SK-N-SH treated with all-trans-retinoic acid at 6 μM for 48 hours (cell line): ENCODE data around the gene U2AF2.

Experiments used
- ATAC-seq: fragments of 200-7000 bp; cut with Tn5 transposase; 3 replicates; pipeline ENCODE4 v1.9.1; 2020; ENCODE audit warnings: mild to moderate bottlenecking, moderate library complexity
- ARNTL ChIP-seq: fragments of 450-650 bp; formaldehyde crosslinking; IDR thresholded peaks from 2 replicates; pipeline ENCODE4 v1.5.0; 2020; ENCODE audit warnings: low read depth, mild to moderate bottlenecking, moderate library complexity, borderline replicate concordance
- BACH2 ChIP-seq: fragments of 250-450 bp; sonication (Bioruptor Pico); IDR thresholded peaks from 2 replicates; pipeline ENCODE4 v1.9.0; 2021; ENCODE audit warnings: mild to moderate bottlenecking, borderline replicate concordance
- CREB5 ChIP-seq: fragments of 250-450 bp; sonication (Bioruptor Pico); IDR thresholded peaks from 2 replicates; pipeline ENCODE4 v1.5.1; 2020; ENCODE audit warnings: low read depth, mild to moderate bottlenecking, moderate library complexity
- CSDC2 ChIP-seq: fragments of 250-450 bp; sonication (Bioruptor Pico); IDR thresholded peaks from 2 replicates; pipeline ENCODE4 v1.5.0; 2020; ENCODE audit warnings: mild to moderate bottlenecking, moderate library complexity
- CSRNP3 ChIP-seq: fragments of 250-450 bp; sonication (Bioruptor Pico); IDR thresholded peaks from 2 replicates; pipeline ENCODE4 v1.5.1; 2021; ENCODE audit warnings: mild to moderate bottlenecking, moderate library complexity
- ESRRG ChIP-seq: fragments of 250-450 bp; sonication (Bioruptor Pico); IDR thresholded peaks from 2 replicates; pipeline ENCODE4 v1.6.1; 2021; ENCODE audit warnings: mild to moderate bottlenecking
- GLIS3 ChIP-seq: fragments of 250-450 bp; sonication (Bioruptor Pico); IDR thresholded peaks from 2 replicates; pipeline ENCODE4 v1.5.0; 2020; ENCODE audit warnings: mild to moderate bottlenecking, moderate library complexity
- ISL1 ChIP-seq: fragments of 250-450 bp; sonication (Bioruptor Pico); IDR thresholded peaks from 2 replicates; pipeline ENCODE4 v2.1.2; 2022; ENCODE audit warnings: mild to moderate bottlenecking, moderate library complexity
- OSR1 ChIP-seq: fragments of 250-450 bp; sonication (Bioruptor Pico); IDR thresholded peaks from 2 replicates; pipeline ENCODE4 v1.8.0; 2022; ENCODE audit warnings: moderate library complexity, mild to moderate bottlenecking, inconsistent platforms
- PATZ1 ChIP-seq: fragments of 250-450 bp; sonication (Bioruptor Pico); IDR thresholded peaks from 2 replicates; pipeline ENCODE4 v1.8.0; 2020; ENCODE audit warnings: mild to moderate bottlenecking, moderate library complexity, borderline replicate concordance
- PPARA ChIP-seq: fragments of 250-450 bp; sonication (Bioruptor Pico); IDR thresholded peaks from 2 replicates; pipeline ENCODE4 v1.5.0; 2020; ENCODE audit warnings: mild to moderate bottlenecking, borderline replicate concordance
- RARB ChIP-seq: fragments of 250-450 bp; sonication (Bioruptor Pico); IDR thresholded peaks from 2 replicates; pipeline ENCODE4 v1.8.0; 2021; ENCODE audit warnings: mild to moderate bottlenecking, moderate library complexity
- SNAI2 ChIP-seq: fragments of 250-450 bp; sonication (Bioruptor Pico); IDR thresholded peaks from 2 replicates; pipeline ENCODE4 v1.5.0; 2020; ENCODE audit warnings: mild to moderate bottlenecking, moderate library complexity
- TCF4 ChIP-seq: fragments of 250-450 bp; sonication (Bioruptor Pico); IDR thresholded peaks from 2 replicates; pipeline ENCODE4 v1.8.0; 2021; ENCODE audit warnings: mild to moderate bottlenecking, moderate library complexity, borderline replicate concordance
- TOX ChIP-seq: fragments of 250-450 bp; sonication (Bioruptor Pico); IDR thresholded peaks from 2 replicates; pipeline ENCODE4 v1.8.0; 2021; ENCODE audit warnings: mild to moderate bottlenecking, moderate library complexity, borderline replicate concordance
- ZC3H10 ChIP-seq: fragments of 250-450 bp; sonication (Bioruptor Pico); IDR thresholded peaks from 2 replicates; pipeline ENCODE4 v1.5.1; 2021; ENCODE audit warnings: mild to moderate bottlenecking, moderate library complexity
- ZFP3 ChIP-seq: fragments of 250-450 bp; sonication (Bioruptor Pico); IDR thresholded peaks from 2 replicates; pipeline ENCODE4 v1.5.0; 2020; ENCODE audit warnings: mild to moderate bottlenecking, moderate library complexity
- ZFP30 ChIP-seq: fragments of 450-650 bp; formaldehyde crosslinking; IDR thresholded peaks from 2 replicates; pipeline ENCODE4 v1.5.0; 2022; ENCODE audit warnings: mild to moderate bottlenecking, moderate library complexity
- ZNF565 ChIP-seq: fragments of 450-650 bp; formaldehyde crosslinking; conservative IDR thresholded peaks from 2 replicates; pipeline ENCODE4 v1.5.0; 2020; ENCODE audit warnings: low read depth, mild to moderate bottlenecking, moderate library complexity
- ZNF70 ChIP-seq: fragments of 450-650 bp; formaldehyde crosslinking; IDR thresholded peaks from 2 replicates; pipeline ENCODE4 v1.5.0; 2020; ENCODE audit warnings: mild to moderate bottlenecking, moderate library complexity
- TF ChIP-seq, protein P1 (sequence below): fragments of 250-450 bp; sonication (Bioruptor Pico); IDR thresholded peaks from 2 replicates; pipeline ENCODE4 v1.8.0; 2021; ENCODE audit warnings: low read depth, mild to moderate bottlenecking, moderate library complexity, borderline replicate concordance
- TF ChIP-seq, protein P2 (sequence below): fragments of 250-450 bp; sonication (Bioruptor Pico); IDR thresholded peaks from 2 replicates; pipeline ENCODE4 v1.5.0; 2020; ENCODE audit warnings: mild to moderate bottlenecking, moderate library complexity

Gene U2AF2

GRCh38 chr19:55676889-55677505 is 22.2 kb downstream of the U2AF2 start:
- TF ChIP-seq TCF4 (CRISPR knock-in tag) (no peak), CSRNP3 (CRISPR knock-in tag) (no peak), ARNTL (no peak), ZFP3 (no peak), ZNF565 (no peak), PATZ1 (CRISPR knock-in tag) (no peak), SNAI2 (CRISPR knock-in tag) (no peak), GLIS3 (CRISPR knock-in tag) (no peak), PPARA (CRISPR knock-in tag) (no peak), ISL1 (CRISPR knock-in tag) (no peak), ZFP30 (CRISPR knock-in tag) (no peak), CSDC2 (CRISPR knock-in tag) (no peak), ZC3H10 (CRISPR knock-in tag) (no peak), OSR1 (no peak), TOX (CRISPR knock-in tag) (no peak), CREB5 (CRISPR knock-in tag) (no peak), ZNF70 (CRISPR knock-in tag) (no peak), BACH2 (no peak)
- TF ChIP-seq, protein P1, sequence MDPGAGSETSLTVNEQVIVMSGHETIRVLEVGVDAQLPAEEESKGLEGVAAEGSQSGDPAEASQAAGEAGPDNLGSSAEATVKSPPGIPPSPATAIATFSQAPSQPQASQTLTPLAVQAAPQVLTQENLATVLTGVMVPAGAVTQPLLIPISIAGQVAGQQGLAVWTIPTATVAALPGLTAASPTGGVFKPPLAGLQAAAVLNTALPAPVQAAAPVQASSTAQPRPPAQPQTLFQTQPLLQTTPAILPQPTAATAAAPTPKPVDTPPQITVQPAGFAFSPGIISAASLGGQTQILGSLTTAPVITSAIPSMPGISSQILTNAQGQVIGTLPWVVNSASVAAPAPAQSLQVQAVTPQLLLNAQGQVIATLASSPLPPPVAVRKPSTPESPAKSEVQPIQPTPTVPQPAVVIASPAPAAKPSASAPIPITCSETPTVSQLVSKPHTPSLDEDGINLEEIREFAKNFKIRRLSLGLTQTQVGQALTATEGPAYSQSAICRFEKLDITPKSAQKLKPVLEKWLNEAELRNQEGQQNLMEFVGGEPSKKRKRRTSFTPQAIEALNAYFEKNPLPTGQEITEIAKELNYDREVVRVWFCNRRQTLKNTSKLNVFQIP (CRISPR knock-in tag): no peak
- TF ChIP-seq, protein P2, sequence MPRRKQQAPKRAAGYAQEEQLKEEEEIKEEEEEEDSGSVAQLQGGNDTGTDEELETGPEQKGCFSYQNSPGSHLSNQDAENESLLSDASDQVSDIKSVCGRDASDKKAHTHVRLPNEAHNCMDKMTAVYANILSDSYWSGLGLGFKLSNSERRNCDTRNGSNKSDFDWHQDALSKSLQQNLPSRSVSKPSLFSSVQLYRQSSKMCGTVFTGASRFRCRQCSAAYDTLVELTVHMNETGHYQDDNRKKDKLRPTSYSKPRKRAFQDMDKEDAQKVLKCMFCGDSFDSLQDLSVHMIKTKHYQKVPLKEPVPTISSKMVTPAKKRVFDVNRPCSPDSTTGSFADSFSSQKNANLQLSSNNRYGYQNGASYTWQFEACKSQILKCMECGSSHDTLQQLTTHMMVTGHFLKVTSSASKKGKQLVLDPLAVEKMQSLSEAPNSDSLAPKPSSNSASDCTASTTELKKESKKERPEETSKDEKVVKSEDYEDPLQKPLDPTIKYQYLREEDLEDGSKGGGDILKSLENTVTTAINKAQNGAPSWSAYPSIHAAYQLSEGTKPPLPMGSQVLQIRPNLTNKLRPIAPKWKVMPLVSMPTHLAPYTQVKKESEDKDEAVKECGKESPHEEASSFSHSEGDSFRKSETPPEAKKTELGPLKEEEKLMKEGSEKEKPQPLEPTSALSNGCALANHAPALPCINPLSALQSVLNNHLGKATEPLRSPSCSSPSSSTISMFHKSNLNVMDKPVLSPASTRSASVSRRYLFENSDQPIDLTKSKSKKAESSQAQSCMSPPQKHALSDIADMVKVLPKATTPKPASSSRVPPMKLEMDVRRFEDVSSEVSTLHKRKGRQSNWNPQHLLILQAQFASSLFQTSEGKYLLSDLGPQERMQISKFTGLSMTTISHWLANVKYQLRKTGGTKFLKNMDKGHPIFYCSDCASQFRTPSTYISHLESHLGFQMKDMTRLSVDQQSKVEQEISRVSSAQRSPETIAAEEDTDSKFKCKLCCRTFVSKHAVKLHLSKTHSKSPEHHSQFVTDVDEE (CRISPR knock-in tag): no peak
- TF ChIP-seq, all 23 proteins: peak for 0
- no peak for ATAC-seq

DNA sequence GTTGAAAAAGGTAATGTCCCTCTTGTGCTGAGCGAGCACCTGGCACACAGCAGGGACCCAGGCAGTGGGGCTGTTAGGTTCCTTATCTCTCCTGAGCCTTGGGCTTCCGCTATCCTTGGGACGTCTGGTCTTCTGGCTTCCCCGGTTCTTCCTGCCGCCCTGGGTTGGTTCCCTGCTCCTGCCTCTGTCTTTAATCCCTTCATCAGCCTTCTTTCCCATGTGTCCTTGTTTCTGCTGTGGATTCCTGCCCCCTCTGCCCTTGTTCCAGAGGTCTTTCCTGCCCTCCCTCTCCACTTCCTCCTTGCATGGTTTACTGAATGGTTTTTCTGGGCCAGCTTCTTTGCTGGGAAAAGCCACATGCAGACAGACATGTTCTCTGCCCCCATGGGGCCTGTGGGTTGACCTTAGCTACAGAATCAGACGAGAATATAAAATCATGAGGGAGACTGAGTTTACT is 22.8 kb downstream of the U2AF2 start:
- no peak for ATAC-seq
- TF ChIP-seq CREB5 (CRISPR knock-in tag) (no peak), TOX (CRISPR knock-in tag) (no peak), OSR1 (no peak), GLIS3 (CRISPR knock-in tag) (no peak), BACH2 (no peak), CSDC2 (CRISPR knock-in tag) (no peak), SNAI2 (CRISPR knock-in tag) (no peak), ESRRG (CRISPR knock-in tag) (no peak), ZC3H10 (CRISPR knock-in tag) (no peak), RARB (no peak), ZNF565 (no peak), PPARA (CRISPR knock-in tag) (no peak), ZFP30 (CRISPR knock-in tag) (no peak)
- TF ChIP-seq, protein P2 (CRISPR knock-in tag): no peak
- TF ChIP-seq, protein P1 (CRISPR knock-in tag): no peak
